NCI-H2107 treated with DMSO at 0.1 percent for 48 hours (cell line): Measurements from ENCODE around the gene ANXA8L1.
"Not testable (repeated sequence)": the region's sequence is repeated elsewhere in the genome, so short reads cannot be mapped to it uniquely, and the experiment has no call there.

Source experiments
- DNase-seq: peaks from one replicate; lab custom pipeline; 2025; ENCODE audit not compliant: unreplicated experiment; lab: John Stamatoyannopoulos, UW

ANXA8L1 gene

GRCh38 chr10:46397767-46398166 is 22.2 kb downstream of the ANXA8L1 start:
- not testable (repeated sequence) for DNase-seq

GRCh38 chr10:46398212-46398886 is 22.8 kb downstream of the ANXA8L1 start:
- DNase-seq, result not testable (repeated sequence)

- not testable (repeated sequence) for DNase-seq
Measured at GRCh38 chr10:46409556-46409955, 34.0 kb downstream of the ANXA8L1 start.

GRCh38 chr10:46411123-46411522 is 35.5 kb downstream of the ANXA8L1 start:
- DNase-seq, result not testable (repeated sequence)

GRCh38 chr10:46412665-46413064 is 37.1 kb downstream of the ANXA8L1 start:
- DNase-seq, result not testable (repeated sequence)

- not testable (repeated sequence) for DNase-seq
Measured at GRCh38 chr10:46415291-46415690, 39.7 kb downstream of the ANXA8L1 start.

GRCh38 chr10:46418283-46418682 is 42.7 kb downstream of the ANXA8L1 start:
- not testable (repeated sequence) for DNase-seq

- not testable (repeated sequence) for DNase-seq
Measured at GRCh38 chr10:46419570-46420379, 44.2 kb downstream of the ANXA8L1 start.

GRCh38 chr10:46423550-46423949 is 48.0 kb downstream of the ANXA8L1 start:
- DNase-seq, result not testable (repeated sequence)

- DNase-seq, result not testable (repeated sequence)
Measured at GRCh38 chr10:46440942-46441341, 65.4 kb downstream of the ANXA8L1 start.
